Measurements from ENCODE around the gene NHLH2. TPM values are rescaled to one million over a fixed set of nuclear protein-coding genes. Genes with fewer than 3 reads are reported as not detected.
A peak's percentile ranks its signal among the peaks of the same experiment; 100 is the strongest.

Gene NHLH2
- total RNA-seq, 2 donors from 2014 or later, result not detected

- Mint-ChIP-seq H3K9me3 (peaks cover 4 to 17% of the 10 kb centered on the region in 2 donors), H3K36me3 (no peaks in the 10 kb centered on the region), H3K27ac (no peak overlapping the region)
- no peak for DNase-seq (ENCODE audit: low spot score in 2 of 2)
- no peak for ATAC-seq
Measured at GRCh38 chr1:115847787-115848186, 6.9 kb upstream of the NHLH2 start.

- Mint-ChIP-seq H3K27ac (no peak overlapping the region), H3K36me3 (peaks cover 0 to 4% of the 10 kb centered on the region in 2 donors), H3K9me3 (no peaks in the 10 kb centered on the region)
- DNase-seq (ENCODE audit: low spot score in 2 of 2) (no peak), ATAC-seq (no peak)
Measured at GRCh38 chr1:115842948-115843347, 2.0 kb upstream of the NHLH2 start.

GRCh38 chr1:115839679-115840237 lies 1.2 kb downstream of the NHLH2 start:
- ATAC-seq, result peak in 1 of 2 donors; percentile 75
- no peaks in the 10 kb centered on the region for H3K9me3 Mint-ChIP-seq

GRCh38 chr1:115839029-115839678 lies 1.8 kb downstream of the NHLH2 start:
- Mint-ChIP-seq H3K9me3 (no peaks in the 10 kb centered on the region), H3K27ac (no peak overlapping the region), H3K36me3 (peaks cover 0 to 4% of the 10 kb centered on the region in 2 donors)
- peak in 1 of 2 donors; percentile 5 for DNase-seq (ENCODE audit: low spot score in 2 of 2)
- ATAC-seq, result peak; percentile 14 to 30

More at GRCh38 chr1:115839679-115840237, 1.2 kb downstream of the NHLH2 start:
- no peak for DNase-seq (ENCODE audit: low spot score in 2 of 2)
- no peak overlapping the region for H3K27ac Mint-ChIP-seq
- H3K36me3 Mint-ChIP-seq, result peaks cover 0 to 4% of the 10 kb centered on the region in 2 donors

- Mint-ChIP-seq H3K9me3 (no peaks in the 10 kb centered on the region), H3K36me3 (peaks cover 0 to 4% of the 10 kb centered on the region in 2 donors), H3K27ac (no peak overlapping the region)
- ATAC-seq (no peak), DNase-seq (ENCODE audit: low spot score in 2 of 2) (peak in 1 of 2 donors; percentile 7)
Measured at GRCh38 chr1:115838431-115839028, 2.4 kb downstream of the NHLH2 start.

- H3K27ac Mint-ChIP-seq, result no peak overlapping the region
- DNase-seq (ENCODE audit: low spot score in 2 of 2) (no peak), ATAC-seq (no peak)
- H3K36me3 Mint-ChIP-seq, result peaks cover 0 to 4% of the 10 kb centered on the region in 2 donors
- no peaks in the 10 kb centered on the region for H3K9me3 Mint-ChIP-seq
Measured at GRCh38 chr1:115837740-115838421, 3.0 kb downstream of the NHLH2 start.

- DNase-seq (ENCODE audit: low spot score in 2 of 2), result no peak
- Mint-ChIP-seq H3K9me3 (no peaks in the 10 kb centered on the region), H3K27ac (no peak overlapping the region), H3K36me3 (peaks cover 0 to 4% of the 10 kb centered on the region in 2 donors)
- ATAC-seq, result no peak
Measured at GRCh38 chr1:115837341-115837739, 3.6 kb downstream of the NHLH2 start.

GRCh38 chr1:115833856-115834255 lies 7.1 kb downstream of the NHLH2 start:
- DNase-seq (ENCODE audit: low spot score in 2 of 2) (no peak), ATAC-seq (no peak)
- H3K36me3 Mint-ChIP-seq, result peaks cover 0 to 1% of the 10 kb centered on the region in 2 donors
- peak overlapping the region in 1 of 2 donors; percentile 31 for H3K27ac Mint-ChIP-seq
- H3K9me3 Mint-ChIP-seq, result no peaks in the 10 kb centered on the region

- no peak overlapping the region for H3K27ac Mint-ChIP-seq
- no peaks in the 10 kb centered on the region for H3K9me3 Mint-ChIP-seq
- DNase-seq (ENCODE audit: low spot score in 2 of 2) (no peak), ATAC-seq (no peak)
- peaks cover 0 to 4% of the 10 kb centered on the region in 2 donors for H3K36me3 Mint-ChIP-seq
Measured at GRCh38 chr1:115832651-115833050, 8.3 kb downstream of the NHLH2 start.

- DNase-seq (ENCODE audit: low spot score in 2 of 2), result no peak
- no peak overlapping the region for H3K27ac Mint-ChIP-seq
- ATAC-seq, result no peak
Measured at GRCh38 chr1:115830963-115831362, 10.0 kb downstream of the NHLH2 start.

GRCh38 chr1:115829947-115830346 lies 11.0 kb downstream of the NHLH2 start:
- no peak for ATAC-seq
- H3K36me3 Mint-ChIP-seq, result peaks cover 0 to 4% of the 10 kb centered on the region in 2 donors
- no peak for DNase-seq (ENCODE audit: low spot score in 2 of 2)
- no peaks in the 10 kb centered on the region for H3K9me3 Mint-ChIP-seq
- H3K27ac Mint-ChIP-seq, result no peak overlapping the region

More at GRCh38 chr1:115830963-115831362, 10.0 kb downstream of the NHLH2 start:
- Mint-ChIP-seq H3K36me3 (peaks cover 0 to 4% of the 10 kb centered on the region in 2 donors), H3K9me3 (no peaks in the 10 kb centered on the region)

- Mint-ChIP-seq H3K27ac (no peak overlapping the region), H3K9me3 (no peaks in the 10 kb centered on the region), H3K36me3 (peaks cover 0 to 4% of the 10 kb centered on the region in 2 donors)
- ATAC-seq (no peak), DNase-seq (ENCODE audit: low spot score in 2 of 2) (no peak)
Measured at GRCh38 chr1:115829023-115829674, 11.8 kb downstream of the NHLH2 start.

GRCh38 chr1:115828101-115829022 lies 12.6 kb downstream of the NHLH2 start:
- DNase-seq (ENCODE audit: low spot score in 2 of 2) (no peak), ATAC-seq (peak in 1 of 2 donors; percentile 46)
- H3K36me3 Mint-ChIP-seq, result peaks cover 0 to 4% of the 10 kb centered on the region in 2 donors
- no peak overlapping the region for H3K27ac Mint-ChIP-seq
- no peaks in the 10 kb centered on the region for H3K9me3 Mint-ChIP-seq

- Mint-ChIP-seq H3K9me3 (no peaks in the 10 kb centered on the region), H3K36me3 (peaks cover 0 to 4% of the 10 kb centered on the region in 2 donors), H3K27ac (no peak overlapping the region)
- no peak for DNase-seq (ENCODE audit: low spot score in 2 of 2)
- ATAC-seq, result no peak
Measured at GRCh38 chr1:115827452-115828044, 13.4 kb downstream of the NHLH2 start.

GRCh38 chr1:115826628-115827027 lies 14.3 kb downstream of the NHLH2 start:
- no peak for DNase-seq (ENCODE audit: low spot score in 2 of 2)
- ATAC-seq, result no peak
- peaks cover 0 to 4% of the 10 kb centered on the region in 2 donors for H3K36me3 Mint-ChIP-seq
- H3K9me3 Mint-ChIP-seq, result no peaks in the 10 kb centered on the region
- no peak overlapping the region for H3K27ac Mint-ChIP-seq
